Chondrocyte (in vitro differentiated cells): Measurements from ENCODE around the gene ANKRD11. TPM values are rescaled to one million over a fixed set of nuclear protein-coding genes. Genes with fewer than 3 reads are reported as not detected.
"Not testable (repeated sequence)": the region's sequence is repeated elsewhere in the genome, so short reads cannot be mapped to it uniquely, and the experiment has no call there.

Experiments
- DNase-seq: peaks from one replicate; pipeline ENCODE4 v3.0.0; 2021; ENCODE audit warnings: mixed read lengths, low spot score
- H3K27ac Mint-ChIP-seq: one replicate; pipeline ENCODE4 v1.8.0; 2021; ENCODE audit warnings: mild to moderate bottlenecking, moderate library complexity, mixed read lengths; ENCODE audit not compliant: unreplicated experiment
- H3K27me3 Mint-ChIP-seq: 2 replicates; pipeline ENCODE4 v1.8.0; 2021; ENCODE audit warnings: low read depth, mixed read lengths
- H3K36me3 Mint-ChIP-seq: 2 replicates; pipeline ENCODE4 v1.8.0; 2021; ENCODE audit warnings: low read depth, mixed read lengths
- H3K4me1 Mint-ChIP-seq: 2 replicates; pipeline ENCODE4 v1.8.0; 2021; ENCODE audit warnings: low read depth, mild to moderate bottlenecking, mixed read lengths
- H3K4me3 Mint-ChIP-seq: one replicate; pipeline ENCODE4 v1.8.0; 2021; ENCODE audit warnings: mild to moderate bottlenecking, moderate library complexity, mixed read lengths; ENCODE audit not compliant: unreplicated experiment
- H3K9me3 Mint-ChIP-seq: 2 replicates; pipeline ENCODE4 v1.8.0; 2021; ENCODE audit warnings: low read depth, mixed read lengths
- CTCF ChIP-seq: fragments of 200-600 bp; sonication (generic); IDR thresholded peaks from 2 replicates; pipeline ENCODE4 v1.5.0; 2021; ENCODE audit warnings: antibody characterized with exemption, mild to moderate bottlenecking, moderate library complexity
- total RNA-seq: library from RNA; stranded (reverse); gene quantifications from 3 replicates; pipeline ENCODE4 v1.2.1, GENCODE V29; 2021

ANKRD11 gene
- total RNA-seq, 1 donor from 2014 or later: 180 TPM

GRCh38 chr16:89363621-89364393 lies 126.6 kb downstream of the ANKRD11 start:
- Mint-ChIP-seq H3K36me3 (no peaks in the 10 kb centered on the region), H3K27me3 (no peaks in the 10 kb centered on the region), H3K9me3 (no peaks in the 10 kb centered on the region), H3K4me3 (no peak overlapping the region), H3K27ac (peak overlapping the region; percentile 91), H3K4me1 (peaks cover 87% of the 10 kb centered on the region)
- DNase-seq: no peak
- TF ChIP-seq CTCF: no peak

- not testable (repeated sequence) for H3K36me3 Mint-ChIP-seq, H3K4me3 Mint-ChIP-seq, DNase-seq, H3K27me3 Mint-ChIP-seq, H3K9me3 Mint-ChIP-seq
- H3K27ac Mint-ChIP-seq: peak overlapping the region; percentile 28
- H3K4me1 Mint-ChIP-seq: peaks cover 83% of the 10 kb centered on the region
Observed at GRCh38 chr16:89362540-89363223, 127.7 kb downstream of the ANKRD11 start.

- DNase-seq: no peak
- no peaks in the 10 kb centered on the region for H3K36me3 Mint-ChIP-seq
- no peaks in the 10 kb centered on the region for H3K27me3 Mint-ChIP-seq
- H3K4me1 Mint-ChIP-seq: peaks cover 84% of the 10 kb centered on the region
- no peaks in the 10 kb centered on the region for H3K9me3 Mint-ChIP-seq
- H3K27ac Mint-ChIP-seq: peak overlapping the region; percentile 66
- TF ChIP-seq CTCF: no peak
- H3K4me3 Mint-ChIP-seq: no peak overlapping the region
Observed at GRCh38 chr16:89361751-89362539, 128.4 kb downstream of the ANKRD11 start.

- no peak for TF ChIP-seq CTCF
- H3K27ac Mint-ChIP-seq: peak overlapping the region; percentile 66
- DNase-seq: no peak
- no peak overlapping the region for H3K4me3 Mint-ChIP-seq
- no peaks in the 10 kb centered on the region for H3K27me3 Mint-ChIP-seq
- H3K36me3 Mint-ChIP-seq: no peaks in the 10 kb centered on the region
- H3K4me1 Mint-ChIP-seq: peaks cover 79% of the 10 kb centered on the region
- no peaks in the 10 kb centered on the region for H3K9me3 Mint-ChIP-seq
Observed at GRCh38 chr16:89360760-89361435, 129.5 kb downstream of the ANKRD11 start.

GRCh38 chr16:89359264-89360147 lies 130.9 kb downstream of the ANKRD11 start:
- peaks cover 77% of the 10 kb centered on the region for H3K4me1 Mint-ChIP-seq
- no peaks in the 10 kb centered on the region for H3K36me3 Mint-ChIP-seq
- no peaks in the 10 kb centered on the region for H3K27me3 Mint-ChIP-seq
- no peak for TF ChIP-seq CTCF
- DNase-seq: no peak
- H3K4me3 Mint-ChIP-seq: no peak overlapping the region
- H3K9me3 Mint-ChIP-seq: no peaks in the 10 kb centered on the region
- H3K27ac Mint-ChIP-seq: peak overlapping the region; percentile 41
